Stimulated activated CD8-positive, alpha-beta memory T cell treated with anti-CD3 and anti-CD28 coated beads, Interleukin-4, amount 100 ng/mL, for 4 hours (primary cell): ENCODE data around the gene FCN3.

Experiments
- DNase-seq, 2 donors: peaks; one replicate each; pipeline ENCODE4 v3.0.0-alpha.2; 2020; ENCODE audit warnings: low read depth in 2 of 2, low spot score in 1 of 2

Gene FCN3

DNA sequence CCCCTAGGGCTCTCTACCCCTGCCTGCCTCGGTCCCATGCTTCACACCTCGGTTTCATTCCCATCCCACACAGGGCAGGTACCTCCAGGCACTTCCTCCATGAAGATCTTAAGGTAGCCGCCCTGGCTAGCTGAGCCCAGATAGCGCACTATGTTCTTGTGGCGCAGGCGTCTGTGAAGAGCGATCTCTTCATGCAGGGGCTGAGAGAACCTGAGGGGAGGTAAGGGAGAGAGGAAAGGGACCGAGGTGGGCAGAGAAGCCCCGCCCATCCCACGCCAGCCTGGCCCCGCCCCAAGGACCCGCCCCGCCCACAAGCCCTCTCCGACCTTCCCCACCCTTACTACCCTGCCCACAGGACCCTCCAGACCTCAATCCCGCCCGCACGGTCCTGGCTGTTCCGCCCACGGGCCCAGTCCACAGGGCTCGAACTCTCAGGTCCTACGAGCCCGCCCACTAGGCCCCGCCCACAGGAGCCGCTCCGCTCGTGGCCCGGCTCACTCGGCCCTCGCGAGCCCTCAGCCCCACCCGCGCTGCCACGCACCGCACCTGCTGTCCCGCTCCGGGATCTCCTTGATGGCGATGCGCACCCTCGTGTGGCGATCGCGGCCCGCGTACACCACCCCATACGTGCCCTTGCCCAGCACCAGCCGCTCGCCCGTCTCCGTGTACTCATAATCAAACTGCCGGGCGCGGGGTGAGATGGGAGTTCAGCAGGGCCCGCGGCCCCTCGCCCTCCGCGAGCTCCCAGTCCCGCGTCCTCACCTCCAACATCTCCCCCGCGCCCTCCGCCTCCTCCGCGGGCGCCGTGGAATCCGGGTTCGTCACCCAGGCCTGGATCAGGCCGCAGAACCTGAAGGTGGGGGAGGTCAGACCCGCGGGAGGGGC, 14.2 kb downstream of the FCN3 start:
- no peak for DNase-seq

DNA sequence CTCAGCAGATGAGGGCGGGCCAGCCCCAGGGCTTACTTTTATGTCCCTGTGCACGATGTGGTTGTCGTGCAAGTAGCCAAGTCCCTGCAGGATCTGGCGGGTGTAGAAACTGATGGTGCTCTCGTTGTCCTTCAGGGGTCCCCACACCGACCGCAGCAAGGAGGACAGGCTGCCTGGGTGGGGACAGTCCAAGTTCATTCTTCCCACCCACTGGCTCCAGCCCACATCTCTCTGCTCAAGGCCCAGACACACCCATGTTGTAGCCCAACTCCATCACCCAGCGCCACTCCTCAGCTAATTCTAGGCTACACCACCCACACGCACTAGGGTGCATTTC, 14.8 kb downstream of the FCN3 start:
- DNase-seq = no peak

DNA sequence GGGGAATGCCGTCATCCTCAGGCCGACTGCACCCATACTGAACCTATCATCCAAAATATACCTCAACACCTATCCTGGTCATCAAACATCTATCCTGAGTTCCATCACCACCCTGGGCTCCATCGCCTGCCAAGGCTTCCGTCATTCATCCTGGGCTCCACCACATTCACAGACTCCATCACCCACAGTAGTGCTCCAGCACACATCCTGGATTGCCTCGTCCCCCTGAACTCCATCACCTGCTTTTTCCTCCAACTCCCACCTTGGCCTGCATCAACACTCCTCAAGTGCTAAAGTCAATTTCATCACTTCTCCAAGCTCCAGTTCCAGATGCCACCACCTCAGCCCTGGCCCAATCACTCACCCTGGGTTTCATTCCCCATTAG, 15.7 kb downstream of the FCN3 start:
- no peak for DNase-seq

DNA sequence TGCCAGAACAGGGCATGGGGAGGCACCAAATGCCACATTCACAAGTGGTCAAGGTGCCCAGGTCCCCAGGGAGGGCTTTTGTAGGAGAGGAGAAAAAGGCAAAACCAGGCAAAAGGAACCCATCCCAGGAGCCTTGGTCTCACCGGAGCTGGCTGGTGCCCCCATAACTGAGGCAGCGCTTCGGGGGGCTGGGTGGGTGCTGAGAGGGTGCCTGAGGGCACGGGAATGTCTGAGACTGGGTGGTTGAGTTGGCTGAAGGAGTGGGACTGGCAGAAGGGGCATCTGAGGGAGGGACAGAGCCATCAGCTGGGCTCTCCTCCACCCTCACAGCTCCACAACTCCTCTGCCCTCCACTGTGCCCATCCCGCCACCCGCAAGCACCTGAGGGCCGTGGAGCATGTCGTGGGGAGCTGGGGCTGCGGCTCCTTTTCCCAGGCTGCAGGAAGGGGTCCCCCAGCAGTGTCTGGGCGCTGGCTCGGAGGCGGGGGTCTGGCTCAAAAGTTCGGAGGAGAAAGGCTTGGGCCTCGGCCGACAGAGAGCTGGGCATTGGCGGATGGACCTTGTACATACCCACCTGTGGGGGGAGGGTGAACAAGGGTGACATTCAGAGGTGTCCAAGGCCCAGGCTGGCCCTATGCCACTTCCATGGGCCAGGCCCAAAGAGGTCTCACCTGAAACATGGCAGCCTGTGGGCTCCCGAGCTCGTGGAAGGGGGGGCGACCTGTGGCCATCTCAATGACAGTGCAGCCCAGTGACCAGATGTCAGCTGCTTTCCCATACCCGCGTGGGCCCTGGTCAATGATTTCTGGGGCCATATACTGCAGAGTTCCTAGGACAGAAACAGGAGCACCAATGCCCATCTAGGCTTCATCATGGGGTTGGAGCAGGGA, 16.3 kb downstream of the FCN3 start:
- DNase-seq = no peak

DNA sequence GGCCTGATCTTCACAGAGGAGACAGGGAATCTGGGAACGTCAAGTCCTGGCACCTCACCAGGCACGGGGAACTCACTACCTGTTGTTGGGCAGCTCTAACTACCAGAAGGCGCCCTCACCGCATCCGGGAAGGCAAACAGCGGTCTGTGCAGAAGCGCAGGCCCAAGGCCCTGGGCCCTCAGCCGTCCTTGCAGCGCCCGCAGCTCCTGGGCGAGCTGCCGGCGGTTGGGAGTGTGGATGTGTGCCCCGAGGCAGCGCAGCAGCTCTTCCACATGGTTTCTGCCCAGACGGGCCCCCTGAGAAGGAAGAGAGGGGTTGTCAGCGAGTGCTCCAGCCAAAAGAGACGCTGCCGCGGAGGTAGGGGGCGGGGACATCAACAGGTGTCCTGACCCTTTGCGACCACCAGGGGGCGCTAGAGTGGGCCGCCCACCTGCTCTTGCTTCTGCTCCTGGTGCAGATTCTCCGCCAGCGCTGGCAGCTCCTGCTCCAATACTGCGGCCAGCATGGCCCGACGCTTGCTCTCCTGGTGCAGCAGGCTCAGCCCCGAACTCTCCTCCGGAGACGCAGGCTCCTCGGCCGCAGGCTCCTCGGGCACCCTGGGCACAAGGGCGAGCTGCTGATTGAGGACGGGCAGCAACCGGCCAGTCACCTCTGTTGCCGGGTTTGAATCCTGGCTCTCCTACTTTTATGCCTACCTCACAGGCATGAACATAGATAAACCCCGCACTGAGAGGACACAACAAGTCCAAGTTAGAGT, 17.2 kb downstream of the FCN3 start:
- peak; percentile 54 to 61 for DNase-seq

DNA sequence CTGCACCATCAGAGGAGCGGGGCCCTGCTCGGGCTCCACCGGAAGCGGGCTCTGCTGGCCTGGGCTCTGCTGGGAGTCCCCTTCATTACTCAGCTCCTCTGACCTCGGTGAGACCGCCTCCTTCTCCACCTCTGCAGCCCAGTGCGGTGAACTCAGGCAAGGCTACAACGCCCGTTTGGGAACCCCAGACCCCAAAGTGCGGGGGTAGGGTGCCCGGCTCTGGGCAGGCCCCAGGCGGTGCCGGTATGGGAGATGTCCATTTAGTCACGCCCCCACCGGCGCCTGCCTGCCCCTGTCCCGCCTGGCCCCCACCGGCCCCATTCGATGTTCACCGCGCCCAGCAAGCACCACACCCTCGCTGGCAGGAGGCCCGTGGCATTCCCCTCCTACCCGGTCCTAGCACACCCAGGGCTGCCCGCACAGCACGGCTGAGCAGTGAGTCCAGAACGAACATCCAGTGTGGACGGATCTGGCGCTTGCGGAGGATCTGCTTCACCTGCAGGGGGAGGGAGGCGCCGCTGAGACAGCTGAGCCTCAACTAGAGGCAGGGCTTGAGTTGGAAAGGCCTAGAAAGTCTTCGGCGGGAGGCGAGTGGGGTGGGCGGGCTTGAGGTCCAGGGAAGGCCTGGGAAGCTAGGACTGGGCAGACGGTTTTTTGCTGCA, 17.9 kb downstream of the FCN3 start:
- no peak for DNase-seq

DNA sequence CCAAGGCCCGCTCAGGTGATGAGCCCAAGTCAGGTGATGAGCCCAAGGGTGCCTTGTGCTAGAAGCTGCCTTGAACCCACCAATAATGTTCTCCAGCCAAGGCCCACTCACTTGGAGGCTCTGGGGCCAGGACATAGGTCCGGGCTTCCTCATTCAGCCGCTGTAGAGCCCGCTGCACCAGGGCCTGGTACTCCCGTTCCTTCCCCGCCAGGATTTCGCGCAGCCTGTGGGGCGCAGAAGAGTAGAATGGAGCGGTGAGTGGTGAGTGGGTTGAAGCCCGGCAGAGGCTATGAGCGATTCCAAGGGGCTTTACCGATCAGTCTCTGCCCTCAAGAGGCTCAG, 18.4 kb downstream of the FCN3 start:
- DNase-seq = no peak

DNA sequence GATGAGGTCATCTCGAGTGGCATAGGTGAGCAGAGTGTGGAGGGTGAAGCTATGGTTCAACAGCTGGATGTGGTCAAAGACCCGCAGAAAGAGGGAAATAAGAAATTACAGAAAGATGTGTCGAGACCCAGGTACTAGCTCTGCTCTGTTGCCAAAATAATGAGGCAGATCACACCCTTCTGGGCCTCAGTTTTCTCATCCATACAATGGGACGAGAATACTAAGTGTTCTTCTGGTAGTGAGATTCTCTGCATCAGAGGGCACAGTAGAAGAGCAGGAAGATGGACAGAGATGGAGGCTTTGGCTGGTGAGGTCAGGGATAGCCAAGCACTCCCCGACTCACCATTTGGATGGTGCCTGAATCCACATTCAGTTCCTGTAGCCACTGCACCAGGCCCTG, 18.9 kb downstream of the FCN3 start:
- DNase-seq = no peak

DNA sequence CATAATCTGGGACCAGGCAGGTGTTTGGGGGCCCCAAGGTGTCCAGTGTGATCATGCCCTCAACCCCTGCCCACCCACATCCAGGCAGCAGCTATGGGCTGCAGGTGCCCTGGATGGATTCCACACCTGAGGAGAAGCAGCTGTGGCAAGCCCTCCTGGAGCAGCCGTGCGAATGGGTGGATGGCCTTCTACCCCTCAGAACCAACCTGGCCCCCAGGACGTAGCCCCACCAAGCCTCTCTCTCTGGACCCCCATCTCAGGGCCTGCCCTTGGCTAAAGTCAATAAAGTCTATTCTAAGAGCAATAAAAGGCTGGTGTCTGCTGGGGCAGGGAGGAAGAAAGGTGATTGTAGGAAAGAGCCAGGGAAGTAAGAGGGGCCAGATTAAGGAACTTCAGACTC, 21.0 kb downstream of the FCN3 start:
- no peak for DNase-seq

DNA sequence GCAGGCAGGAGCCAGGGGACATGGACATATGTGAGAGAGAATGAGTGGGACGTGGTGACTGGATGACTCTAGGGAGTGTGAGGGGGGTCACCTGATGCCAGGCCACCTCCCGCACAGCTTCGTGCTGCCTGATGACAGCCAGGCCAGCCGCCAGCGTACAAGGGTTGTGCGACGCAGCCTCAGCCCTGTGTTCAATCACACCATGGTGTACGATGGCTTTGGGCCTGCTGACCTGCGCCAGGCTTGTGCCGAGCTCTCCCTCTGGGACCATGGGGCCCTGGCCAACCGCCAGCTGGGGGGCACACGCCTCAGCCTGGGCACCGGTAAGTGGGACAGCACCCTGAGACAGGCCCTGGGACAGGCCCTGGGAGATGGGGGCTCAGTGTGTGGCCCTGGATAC, 21.5 kb downstream of the FCN3 start:
- DNase-seq = no peak

DNA sequence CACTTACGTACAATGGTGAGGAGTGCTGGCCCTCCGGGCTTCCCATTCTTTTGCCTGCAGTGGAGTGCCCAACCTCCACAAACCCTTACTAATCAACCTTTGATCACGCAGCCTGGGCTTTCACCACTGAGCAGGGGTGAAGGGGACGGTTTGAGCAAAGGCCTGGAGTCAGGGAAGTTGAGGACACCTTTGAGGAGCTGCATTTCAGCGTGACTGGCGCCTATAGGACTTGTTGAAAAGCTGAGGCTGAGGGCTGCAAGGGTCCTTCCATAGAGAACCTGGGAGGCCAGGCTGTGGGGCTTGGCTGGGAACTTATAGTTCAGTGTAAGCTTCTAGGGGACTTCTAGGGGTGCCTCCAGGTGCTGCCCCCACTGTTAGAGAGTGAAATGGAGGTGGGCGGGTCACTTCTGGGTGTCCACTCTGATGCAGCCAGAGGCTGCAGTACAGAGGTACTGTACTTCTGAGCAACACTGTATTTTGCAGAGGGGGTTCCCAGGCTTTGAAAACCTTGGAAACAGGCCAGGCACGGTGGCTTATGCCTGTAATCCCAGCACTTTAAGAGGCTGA, 23.0 kb downstream of the FCN3 start:
- DNase-seq = no peak

DNA sequence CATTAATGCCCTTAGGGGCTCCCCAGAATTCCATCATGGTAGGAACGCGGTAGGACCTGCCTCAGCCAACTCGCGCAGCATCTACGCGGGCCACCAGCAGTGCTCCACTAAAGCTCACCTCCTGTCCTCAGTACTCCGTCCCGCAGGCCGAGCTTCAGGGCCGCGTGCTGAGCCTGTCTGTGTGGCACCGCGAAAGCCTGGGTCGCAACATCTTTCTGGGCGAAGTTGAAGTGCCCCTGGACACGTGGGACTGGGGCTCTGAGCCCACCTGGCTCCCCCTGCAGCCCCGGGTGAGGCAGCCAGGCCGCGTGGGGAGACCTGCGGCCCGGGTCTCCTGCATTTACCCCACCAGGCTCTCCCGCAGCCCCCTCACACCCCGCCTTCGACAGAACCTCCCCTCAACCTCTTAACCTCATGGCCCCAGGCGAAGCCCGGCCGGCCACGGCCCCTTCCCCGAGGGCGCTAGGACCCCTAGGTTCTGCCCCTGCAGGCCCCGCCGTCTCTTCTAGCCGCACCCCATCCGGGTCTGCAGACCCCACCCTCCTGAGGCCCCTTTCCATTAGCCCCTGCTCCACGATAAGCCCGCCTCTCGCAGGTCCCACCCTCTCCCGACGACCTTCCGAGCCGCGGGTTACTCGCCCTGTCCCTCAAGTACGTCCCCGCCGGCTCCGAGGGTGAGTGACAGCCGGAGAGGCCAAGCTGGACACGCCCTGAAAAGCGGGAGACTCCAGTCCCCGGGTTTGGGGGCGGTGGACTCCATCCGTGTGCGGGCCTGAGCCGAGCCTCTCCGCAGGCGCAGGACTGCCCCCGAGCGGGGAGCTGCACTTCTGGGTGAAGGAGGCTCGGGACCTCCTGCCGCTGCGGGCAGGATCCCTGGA, 23.7 kb downstream of the FCN3 start:
- no peak for DNase-seq

DNA sequence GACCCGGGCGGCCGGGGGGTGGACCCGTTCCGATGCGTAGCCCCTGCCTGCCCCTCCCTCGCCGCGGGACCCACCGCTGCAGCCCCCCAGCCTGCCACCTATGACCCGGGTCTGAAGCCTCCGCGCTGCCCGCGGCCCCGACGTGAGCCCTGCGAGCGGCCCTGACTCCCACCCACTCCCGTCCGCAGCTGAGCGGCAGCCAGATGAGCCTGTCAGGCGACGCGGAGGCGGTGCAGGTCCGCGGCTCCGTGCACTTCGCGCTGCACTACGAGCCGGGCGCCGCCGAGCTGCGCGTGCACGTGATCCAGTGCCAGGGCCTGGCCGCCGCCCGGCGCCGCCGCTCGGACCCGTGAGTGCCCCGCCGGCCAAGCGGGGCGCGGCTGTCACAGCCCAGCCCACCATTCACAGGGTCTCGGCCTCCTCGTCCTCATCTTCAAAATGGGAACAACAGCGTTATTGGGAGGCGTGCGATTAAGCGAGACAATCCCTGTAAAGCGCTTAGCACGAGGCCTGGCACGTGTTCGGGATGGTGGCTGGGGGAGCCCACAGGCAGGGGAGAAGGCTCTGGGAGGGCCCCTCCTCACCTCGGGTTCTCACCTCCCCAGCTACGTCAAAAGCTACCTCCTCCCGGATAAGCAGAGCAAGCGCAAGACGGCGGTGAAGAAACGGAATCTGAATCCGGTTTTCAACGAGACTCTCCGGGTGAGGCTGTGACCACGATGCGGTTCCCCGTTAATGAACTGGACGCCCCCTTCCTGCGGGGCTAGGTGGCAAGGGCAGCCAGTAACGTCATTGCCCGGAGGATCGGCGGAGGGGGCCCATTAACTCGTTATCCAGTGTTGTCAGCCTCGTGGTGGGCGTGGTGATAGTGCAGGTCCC, 24.6 kb downstream of the FCN3 start:
- no peak for DNase-seq

DNA sequence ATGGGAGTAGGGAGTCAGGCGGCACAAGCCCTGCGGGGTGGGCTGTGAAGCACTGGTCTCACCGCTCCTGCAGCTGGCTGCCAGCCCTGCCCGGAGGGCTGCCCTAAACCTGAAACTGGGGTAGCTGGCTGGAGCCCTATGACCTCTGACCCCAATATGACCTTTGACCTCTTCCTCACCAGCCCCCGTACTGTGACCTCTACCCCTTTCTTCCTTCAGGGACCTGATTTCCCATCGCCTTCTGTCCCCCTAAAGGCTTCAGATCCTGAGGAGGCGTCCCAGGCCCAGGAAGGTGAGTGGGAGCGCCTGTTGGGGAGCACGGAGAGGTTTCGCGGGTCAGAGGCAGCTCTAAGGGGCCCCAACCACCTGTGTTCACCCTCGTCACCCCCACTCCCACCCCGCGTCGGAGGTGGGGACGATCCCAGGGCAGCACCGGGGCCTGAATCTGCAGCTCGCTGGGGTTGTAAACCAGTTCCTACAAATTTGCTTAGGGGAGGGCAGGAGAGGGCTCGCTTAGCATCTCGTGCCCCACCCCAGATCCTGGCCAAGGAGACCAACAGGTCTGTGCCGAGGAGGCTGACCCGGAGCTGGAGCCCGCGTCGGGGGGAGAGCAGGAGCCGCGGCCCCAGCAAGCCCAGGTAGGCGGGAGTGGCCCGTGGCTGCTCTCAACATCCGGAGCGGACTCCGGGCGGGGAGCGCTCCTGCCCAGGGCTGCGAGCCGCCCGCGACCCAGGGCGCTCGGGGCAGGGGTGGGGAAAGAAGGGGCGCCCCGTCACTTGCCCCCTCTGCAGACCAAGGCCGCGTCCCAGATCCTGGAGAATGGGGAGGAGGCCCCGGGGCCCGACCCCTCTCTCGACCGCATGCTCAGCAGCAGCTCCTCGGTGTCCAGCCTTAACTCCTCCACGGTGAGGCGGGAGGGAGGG, 25.5 kb downstream of the FCN3 start:
- no peak for DNase-seq

DNA sequence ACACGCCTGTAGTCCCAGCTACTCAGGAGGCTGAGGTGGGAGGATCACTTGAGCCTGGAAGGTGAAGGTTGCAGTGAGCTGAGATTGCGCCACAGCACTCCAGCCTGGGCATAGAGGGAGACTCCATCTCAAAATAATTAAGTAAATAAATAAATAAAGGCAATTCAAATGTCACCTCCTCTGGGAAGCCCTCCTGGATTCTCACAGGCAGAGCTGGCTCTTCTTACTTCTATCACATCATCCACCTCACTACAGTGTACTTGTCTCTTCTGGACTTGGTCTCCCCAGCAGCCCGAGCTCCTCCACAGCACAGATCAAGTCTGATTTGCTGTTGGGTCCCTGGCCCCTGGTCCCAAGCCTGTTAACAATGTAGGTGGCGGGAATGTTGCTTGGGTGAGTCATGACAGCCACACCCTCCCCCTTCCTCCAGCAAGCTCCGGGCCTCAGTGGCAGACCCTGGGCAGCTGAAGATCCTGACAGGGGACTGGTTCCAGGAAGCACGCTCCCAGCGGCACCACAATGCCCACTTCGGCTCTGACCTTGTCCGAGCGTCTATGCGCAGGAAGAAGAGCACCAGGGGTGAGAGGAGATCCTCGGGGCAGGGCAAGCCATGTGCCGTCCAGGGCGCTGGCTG, 27.5 kb downstream of the FCN3 start:
- no peak for DNase-seq

DNA sequence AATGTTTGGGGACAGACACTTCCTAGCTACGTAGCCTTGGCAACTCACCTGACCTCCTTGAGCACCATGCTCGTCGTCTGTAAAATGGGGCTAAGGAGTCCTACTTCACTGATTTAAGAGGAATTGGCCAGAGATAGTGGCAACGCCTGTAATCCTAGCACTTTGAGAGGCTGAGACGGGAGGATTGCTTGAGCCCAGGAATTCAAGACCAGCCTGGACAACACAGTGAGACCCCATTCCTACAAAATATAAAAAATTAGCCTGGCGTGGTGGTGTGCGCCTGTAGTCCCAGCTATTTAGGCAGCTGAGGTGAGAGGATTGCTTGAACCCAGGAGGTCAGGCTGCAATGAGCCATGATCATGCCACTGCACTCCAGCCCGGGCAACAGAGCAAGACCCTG, 28.3 kb downstream of the FCN3 start:
- DNase-seq = no peak

DNA sequence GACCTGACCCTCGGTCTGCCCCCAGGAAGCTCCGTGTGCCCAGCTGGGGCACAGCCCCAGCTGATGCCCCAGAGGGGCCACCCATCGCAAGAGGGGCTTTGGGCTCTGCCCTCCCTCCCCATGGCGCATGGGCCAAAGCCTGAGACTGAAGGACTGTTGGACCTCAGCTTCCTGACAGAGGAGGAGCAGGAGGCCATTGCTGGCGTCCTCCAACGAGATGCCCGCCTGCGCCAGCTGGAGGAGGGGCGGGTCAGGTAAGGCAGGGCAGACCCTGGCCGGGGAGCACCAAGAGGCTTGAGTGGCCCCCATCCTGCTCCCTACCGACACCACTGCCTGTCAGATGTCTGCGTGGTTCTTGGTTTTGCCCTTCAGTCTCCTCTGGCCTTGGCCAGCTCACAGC, 29.4 kb downstream of the FCN3 start:
- DNase-seq = no peak

DNA sequence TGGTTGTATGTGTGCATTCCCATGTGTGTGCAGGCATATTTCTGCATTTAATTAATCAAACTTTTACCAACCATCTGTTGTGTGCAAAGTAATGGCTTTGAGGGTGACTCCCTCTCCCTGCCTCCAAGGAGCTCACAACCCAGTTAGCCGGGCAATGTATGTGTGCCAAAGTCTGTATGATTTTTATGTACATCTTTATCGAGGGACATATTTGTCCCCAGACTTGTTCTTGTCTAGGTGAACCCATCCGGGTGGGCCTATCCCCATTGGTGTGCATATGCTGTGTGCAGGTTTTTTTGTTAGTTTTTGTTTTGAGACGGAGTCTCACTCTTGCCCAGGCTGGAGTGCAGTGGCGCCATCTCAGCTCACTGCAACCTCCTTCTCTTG, 31.0 kb downstream of the FCN3 start:
- DNase-seq = no peak
